NCI-H446 treated with DMSO at 0.1 percent for 48 hours (cell line): ENCODE results near the gene ZDHHC23.

Experiments
- DNase-seq: peaks from one replicate; lab custom pipeline; 2025; lab: John Stamatoyannopoulos, UW

ZDHHC23 gene

DNA sequence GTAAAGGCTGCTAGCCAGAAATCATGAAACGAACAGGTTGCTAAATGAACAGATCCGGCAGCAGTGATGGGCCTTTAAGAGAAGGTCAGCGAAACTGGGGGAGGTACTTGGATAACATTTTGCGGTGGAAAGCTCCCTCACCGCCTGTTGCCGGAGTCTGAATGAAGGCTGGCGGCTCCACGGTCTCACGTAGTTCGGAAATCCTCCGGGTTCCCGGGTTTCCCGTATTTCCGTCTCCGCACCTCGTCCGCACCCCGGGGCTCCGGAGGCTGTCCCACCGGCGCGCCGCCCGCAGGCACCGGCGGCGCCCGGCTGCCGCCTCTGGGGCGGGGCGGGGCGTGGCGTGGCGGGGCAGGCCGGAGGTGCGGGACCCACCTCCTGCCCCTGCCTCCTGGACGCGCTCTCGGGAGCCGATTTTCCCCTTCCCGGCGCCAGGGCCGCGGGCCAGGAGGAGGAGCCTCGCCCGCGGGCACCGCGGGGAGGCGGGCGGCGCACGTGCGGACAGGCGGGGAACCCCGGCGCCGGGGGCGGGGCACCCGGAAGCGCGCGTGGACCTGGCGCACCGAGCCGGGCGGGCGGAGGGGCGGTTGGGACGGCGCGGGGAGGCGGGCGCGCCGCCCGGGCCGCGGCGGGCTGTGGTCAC lies at the start of gene ZDHHC23:
ZDHHC23 (plus strand) TSS at position 642 of the 643 bp plus-strand sequence. CDS start 790 bp downstream, outside the sequence.
- peak; percentile 44 for DNase-seq

- no peak for DNase-seq
These were observed 48.9 kb upstream of the ZDHHC23 start for GRCh38 chr3:113898892-113899291.

DNA sequence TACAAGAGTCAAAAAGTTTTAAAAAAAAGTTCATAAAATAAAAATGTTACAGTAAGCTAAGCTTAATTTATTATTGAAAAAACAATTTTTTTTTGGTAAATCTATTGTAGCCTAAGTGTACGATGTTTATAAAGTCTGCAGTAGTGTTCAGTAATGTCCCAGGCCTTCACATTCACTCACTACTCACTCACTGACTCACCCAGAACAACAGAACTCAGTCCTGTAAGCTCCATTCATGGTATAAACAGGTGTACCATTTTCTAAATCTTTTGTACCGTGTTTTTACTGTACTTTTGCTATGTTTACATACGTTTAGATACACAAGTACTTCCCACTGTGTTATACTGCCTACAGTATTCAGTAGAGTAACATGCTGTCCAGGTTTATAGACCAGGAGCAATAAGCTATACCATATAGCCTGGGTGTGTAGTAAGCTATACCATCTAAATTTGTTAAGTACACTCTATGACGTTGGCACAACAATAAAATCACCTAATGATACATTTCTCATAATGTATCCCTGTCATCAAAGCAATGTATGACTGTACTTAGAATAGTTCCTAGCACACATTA lies 41.2 kb upstream of the ZDHHC23 start:
- no peak for DNase-seq

DNA sequence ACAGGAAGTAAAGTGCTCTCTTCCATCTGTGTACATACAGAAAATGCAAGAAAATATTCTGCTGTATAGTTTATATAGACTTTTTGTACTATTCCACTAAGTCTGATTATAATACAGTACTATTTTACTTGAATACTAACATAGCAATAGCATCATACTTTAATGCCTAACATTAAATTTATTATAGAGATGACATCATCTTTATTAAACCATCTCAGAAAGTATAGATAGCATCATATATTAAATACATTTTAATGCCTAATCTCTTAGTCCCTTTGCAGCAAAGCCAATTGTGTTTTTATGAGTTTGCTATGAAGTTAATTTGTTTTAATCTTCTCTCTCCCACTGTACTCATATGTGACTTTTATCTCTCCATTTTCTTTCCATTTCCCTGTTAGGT lies 39.7 kb upstream of the ZDHHC23 start:
- no peak for DNase-seq

- DNase-seq, result no peak
These were observed 36.8 kb upstream of the ZDHHC23 start for GRCh38 chr3:113910966-113911365.

- peak; percentile 10 for DNase-seq
These were observed 35.1 kb upstream of the ZDHHC23 start for GRCh38 chr3:113912552-113913236.

DNA sequence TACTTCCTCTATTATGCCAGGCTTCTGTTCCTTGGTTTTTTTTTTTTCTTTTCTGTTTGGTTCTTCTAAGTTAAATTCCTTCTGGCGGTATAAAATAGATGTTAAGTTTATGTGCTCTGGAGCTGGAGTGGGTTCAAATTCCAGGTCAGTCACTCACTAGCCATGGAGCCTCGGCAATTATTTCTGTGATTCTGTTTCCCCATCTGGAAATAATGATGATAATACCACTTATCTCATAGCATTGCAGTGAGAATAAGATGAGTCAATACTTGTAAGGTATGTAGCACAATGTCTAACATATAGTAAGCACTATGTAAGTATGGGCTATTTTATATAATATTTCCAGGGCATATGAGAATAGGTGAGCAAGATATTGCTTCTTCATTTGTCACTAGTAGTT lies 33.2 kb upstream of the ZDHHC23 start:
- DNase-seq, result no peak

GRCh38 chr3:113927556-113927955 lies 20.3 kb upstream of the ZDHHC23 start:
- DNase-seq, result no peak

DNA sequence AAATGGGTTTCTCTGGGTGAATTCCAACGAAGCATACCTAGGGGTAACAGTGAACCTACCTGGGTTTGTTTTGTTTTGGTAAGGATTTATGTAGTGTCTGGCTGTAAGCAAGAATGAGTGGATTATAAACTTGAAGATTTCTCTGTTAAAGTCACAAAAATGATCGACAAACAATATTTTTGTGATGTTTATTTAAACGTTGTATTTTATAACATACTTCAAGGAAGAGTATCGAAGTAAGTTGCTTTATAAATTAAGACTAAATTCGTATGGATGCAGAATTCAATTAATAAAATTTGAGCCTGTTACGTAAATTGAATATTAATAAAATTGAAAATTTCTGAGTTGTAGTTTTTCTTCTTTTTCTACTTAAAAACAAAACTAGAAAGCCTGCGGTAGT lies 982 bp upstream of the ZDHHC23 start:
- no peak for DNase-seq

- no peak for DNase-seq
These were observed 453 bp downstream of the ZDHHC23 start for GRCh38 chr3:113948015-113948917.

- DNase-seq, result no peak
These were observed 5.1 kb downstream of the ZDHHC23 start for GRCh38 chr3:113952921-113953320.

- no peak for DNase-seq
These were observed 5.9 kb downstream of the ZDHHC23 start for GRCh38 chr3:113953677-113954076.

- DNase-seq, result no peak
These were observed 6.4 kb downstream of the ZDHHC23 start for GRCh38 chr3:113954091-113954685.

- DNase-seq, result no peak
These were observed 16.1 kb downstream of the ZDHHC23 start for GRCh38 chr3:113963879-113964278.

DNA sequence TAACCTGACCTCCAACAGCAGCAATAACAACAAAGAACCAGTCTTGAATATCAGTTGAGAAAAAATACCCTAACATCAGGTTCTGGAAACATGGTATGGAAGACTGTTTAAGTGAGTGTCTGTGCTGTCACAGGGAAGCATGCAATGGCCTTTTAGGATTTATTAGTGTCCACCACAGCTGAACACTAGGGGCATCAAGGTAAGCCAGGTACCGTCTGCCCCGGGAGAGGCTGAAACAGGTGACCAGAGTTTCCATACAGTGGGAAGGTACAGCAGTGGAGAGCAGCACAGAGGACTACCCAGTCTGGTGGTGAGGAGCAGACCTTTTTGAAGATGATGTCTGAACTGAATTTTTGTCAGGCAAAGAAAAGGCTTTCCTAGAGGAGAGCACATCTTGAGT lies 18.4 kb downstream of the ZDHHC23 start:
- no peak for DNase-seq

DNA sequence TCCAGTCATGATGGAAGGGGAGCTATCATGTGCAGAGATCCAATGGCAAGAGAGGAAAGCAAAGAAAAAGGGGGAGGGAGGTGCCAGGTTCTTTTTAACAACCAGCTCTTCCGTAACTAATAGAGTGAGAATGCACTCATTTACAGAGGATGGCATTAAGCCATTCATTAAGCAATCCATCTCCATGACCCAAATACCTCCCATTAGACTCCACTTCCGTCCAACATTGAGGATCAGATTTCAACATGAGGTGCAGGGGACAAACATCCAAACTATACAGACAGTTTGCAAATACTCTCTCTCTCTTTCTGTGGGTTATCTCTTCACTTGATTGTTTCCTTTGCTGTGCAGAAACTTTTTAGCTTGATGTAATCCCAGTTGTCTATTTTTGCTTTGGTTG lies 21.2 kb downstream of the ZDHHC23 start:
- no peak for DNase-seq

DNA sequence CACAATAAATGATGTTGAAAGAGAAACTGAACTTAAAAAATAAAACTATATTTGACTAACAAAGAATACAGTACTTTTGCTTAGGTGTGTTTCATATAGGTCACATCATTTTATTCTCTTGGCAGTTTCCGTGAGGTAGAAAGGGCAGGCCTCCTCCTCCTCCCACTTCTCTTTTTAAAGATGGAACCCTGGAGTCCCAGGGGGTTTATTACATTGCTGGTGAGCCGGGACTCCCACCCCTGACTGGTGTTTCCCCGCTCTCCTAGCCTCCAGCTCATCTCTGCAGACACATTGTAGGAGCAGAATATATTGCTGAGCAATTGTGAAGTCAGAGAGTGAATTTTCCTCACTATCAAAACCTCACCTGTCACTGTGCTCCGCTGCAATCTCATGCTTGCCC lies 30.0 kb downstream of the ZDHHC23 start:
- no peak for DNase-seq

DNA sequence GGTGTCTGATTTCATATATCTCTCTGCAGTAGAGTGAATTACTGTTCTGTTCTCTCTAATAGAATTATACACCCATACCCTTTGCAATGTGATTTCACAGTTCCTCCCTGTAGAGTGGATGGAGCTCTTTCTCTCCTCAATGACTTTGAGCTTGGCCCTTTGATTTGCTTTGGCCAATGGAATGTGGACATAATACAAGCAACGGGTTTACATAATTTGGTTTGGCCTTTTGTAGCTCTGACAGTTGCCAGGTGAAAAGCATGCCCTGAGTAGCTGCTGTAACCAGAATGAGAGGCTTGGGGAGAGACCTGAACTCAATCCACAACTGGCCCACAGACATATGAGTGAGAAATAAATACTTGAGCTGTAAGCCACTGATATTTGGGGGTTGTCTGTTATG lies 32.1 kb downstream of the ZDHHC23 start:
- no peak for DNase-seq

DNA sequence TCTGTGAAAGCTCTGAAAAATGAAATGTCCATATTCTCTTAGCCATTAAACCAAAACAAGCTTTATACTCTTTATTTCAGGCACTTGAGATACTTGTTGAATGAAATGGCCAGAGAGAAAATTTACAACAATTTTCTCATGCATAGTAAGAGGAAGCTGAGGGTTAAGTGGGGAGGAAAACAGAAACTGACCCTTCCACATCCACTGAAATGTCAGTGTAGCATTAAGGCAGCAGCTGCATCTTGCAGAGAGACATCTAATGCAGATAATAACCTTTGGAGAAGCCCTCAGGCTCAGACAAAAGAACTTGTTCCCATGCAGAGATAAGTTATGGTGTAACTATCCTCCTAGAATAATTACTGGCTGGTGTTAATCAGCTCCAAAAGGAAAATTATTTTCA lies 34.0 kb downstream of the ZDHHC23 start:
- no peak for DNase-seq

DNA sequence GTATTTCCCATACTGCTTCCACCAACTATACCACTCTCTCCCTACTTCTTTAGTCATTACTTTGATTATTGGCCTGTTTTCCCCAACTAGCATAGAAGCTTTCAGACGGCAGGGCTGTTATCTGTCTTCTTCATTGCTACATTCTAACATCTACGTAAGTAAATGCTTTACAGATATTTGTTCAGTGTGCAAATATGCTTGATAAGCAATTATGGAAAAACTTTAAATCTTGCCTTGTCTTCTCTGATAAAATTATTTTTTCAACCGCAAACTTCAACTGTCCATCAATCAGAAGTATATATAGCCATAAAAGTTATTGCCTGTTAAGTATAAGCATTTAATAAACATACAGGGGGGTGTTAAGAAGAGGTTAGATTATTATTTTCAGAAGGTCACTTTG lies 35.7 kb downstream of the ZDHHC23 start:
- no peak for DNase-seq

DNA sequence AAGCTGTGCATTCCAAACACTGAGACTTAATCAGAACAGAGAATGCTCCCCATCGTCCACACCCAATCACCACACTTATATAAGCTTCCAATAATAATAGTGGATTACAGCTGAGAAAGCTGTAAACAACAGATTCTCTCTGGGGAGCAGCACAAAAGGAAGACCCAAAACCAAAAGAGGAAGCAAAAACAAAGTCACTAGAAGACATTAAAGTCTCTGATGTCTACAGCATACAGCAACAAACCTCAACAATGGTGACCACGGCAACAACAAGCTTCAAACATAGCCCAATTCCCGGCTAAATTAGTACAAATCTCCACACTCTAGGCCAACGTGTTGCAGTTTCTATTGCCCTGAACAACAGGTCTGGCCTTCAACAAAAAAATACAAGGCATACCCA lies 37.7 kb downstream of the ZDHHC23 start:
- no peak for DNase-seq

DNA sequence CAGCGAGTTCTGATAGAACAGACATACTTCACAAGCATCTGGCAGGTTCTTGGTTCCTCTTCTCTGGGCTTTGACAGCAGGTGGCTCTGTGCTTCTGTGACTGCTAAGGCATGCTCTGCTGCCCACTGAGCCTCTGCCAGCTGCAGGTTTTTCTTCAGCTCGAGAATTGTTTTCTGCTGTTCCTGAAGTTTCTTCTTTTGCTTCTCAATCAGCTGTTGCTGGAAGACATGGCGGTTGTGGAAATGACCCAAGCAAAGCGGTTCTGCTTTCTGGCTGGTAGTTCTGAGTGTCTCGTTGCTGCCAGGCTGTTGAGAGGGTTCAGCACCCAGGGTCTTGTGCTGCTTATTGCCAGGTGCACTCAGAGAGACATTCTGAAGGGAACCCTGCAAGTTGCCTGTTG lies 57.7 kb downstream of the ZDHHC23 start:
- no peak for DNase-seq
